ENCODE data around the gene RGMA.

The RGMA gene

GRCh38 chr15:93001156-93001555 lies 87.9 kb downstream of the RGMA start:
- DNase-seq: no peak

- no peak for DNase-seq
Observed at GRCh38 chr15:92997821-92998220, 91.2 kb downstream of the RGMA start.

GRCh38 chr15:92992720-92993119 lies 96.3 kb downstream of the RGMA start:
- DNase-seq: no peak

- no peak for DNase-seq
Observed at GRCh38 chr15:92990031-92990430, 99.0 kb downstream of the RGMA start.

- no peak for DNase-seq
Observed at GRCh38 chr15:92989470-92989869, 99.5 kb downstream of the RGMA start.

All from DMS153 (cell line).